Hindlimb muscle (tissue), 1 donor: ENCODE results near the gene MAPK11. TPM values are rescaled to one million over a fixed set of nuclear protein-coding genes. Genes with fewer than 3 reads are reported as not detected.

ENCODE experiments used
- DNase-seq: peaks from one replicate; pipeline ENCODE4 v3.0.0-alpha.2; 2013
- polyA plus RNA-seq: library from polyadenylated mRNA; unstranded; fragments of 120-200 nt; gene quantifications from one replicate; pipeline ENCODE4 v1.2.1, GENCODE V29; 2013; ENCODE audit not compliant: insufficient read length

Gene MAPK11
- polyA plus RNA-seq, 1 donor = 7.4 TPM

GRCh38 chr22:50293441-50294318 is 23.5 kb upstream of the MAPK11 start:
- DNase-seq = no peak

DNA sequence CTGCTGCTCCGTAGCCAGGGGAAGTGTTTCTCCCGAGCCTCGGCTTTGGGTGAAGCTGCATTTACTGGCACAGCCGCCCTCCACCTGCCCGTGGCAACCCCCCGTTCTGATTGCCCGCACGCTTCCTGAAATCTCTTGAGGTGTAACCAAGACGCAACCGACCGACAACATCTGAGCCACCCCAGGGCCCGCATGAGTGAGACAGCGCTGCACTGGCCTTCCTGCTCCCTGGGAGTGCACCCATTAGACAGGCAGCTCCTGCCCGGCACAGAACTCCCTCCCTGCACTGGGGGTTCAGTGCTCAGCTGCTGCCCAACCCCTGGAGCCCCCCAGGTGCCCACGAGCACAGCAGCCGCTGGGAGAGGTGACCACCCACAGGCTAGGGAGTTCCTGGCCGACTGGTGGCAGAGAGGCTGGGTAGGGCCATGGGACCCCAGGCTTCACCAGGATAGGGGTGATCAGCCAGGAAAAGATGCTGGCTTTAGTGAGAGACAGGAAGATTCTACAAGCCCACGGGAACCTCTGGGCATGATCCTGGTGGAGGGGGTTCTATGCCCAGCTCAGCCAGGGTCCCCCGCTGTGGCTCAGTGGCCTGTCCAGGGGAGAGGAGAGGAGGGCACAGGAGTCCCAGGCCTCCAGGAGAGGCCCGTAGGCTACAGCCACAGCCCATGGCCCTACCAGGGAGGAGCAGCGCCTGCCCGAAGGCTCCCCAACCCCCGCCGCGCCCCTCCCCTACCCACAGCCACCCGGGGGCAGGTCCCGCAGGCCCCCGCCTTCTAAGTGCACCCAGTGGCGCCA is 22.7 kb upstream of the MAPK11 start:
- no peak for DNase-seq

DNA sequence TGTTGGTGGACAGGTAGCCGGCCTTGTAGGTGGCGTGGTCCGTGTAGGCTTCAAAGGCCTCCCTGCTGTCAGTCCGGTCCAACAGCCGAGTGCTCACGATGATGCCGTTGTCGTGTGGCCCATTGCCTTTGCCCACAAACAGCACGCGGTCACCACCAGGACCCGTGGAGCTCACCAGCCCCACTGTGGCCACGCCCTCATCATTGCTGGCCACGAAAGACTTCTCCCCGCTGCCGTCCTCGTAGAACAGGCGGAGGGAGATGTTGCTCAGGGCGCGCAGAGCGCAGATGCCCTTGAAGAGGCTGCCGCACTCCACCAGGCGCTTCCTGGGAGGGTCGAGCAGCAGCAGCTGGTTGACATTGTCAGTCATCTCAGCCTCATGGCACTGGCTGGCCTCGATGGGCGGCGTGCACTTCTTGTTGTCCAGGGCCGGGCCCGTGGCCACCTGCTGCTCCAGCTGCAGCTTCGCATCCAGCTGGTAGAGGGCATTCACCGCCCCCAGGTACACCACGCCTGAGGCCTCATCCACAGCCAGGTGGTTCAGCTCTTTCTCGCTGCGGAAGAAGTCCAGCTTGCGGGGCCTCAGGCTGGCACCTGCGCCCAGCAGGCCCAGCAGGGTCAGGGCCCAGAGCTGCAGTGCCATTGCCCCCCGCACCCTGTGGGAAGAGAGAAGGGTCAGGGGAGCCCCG is 19.9 kb upstream of the MAPK11 start:
- no peak for DNase-seq

- no peak for DNase-seq
These were observed 19.2 kb upstream of the MAPK11 start for GRCh38 chr22:50289151-50289941.

DNA sequence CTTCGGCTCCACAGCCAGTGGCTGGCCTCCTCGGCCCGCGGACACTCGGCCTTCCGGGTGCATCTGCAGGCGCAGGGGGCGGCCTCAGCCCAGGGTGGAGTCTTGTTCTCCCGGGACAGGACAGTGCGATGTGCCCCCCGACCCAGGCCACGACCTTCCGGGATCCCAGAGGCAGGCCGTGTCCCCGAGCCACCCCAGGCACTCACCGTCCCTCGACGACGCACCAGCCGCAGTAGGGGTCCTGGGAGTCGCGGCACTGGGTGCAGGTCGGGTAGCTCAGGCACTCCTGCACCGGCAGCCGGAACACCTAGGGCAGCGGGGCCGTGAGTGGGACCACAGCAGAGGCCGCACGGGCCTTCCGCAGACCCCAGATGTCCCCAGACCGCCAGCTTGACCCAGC is 17.6 kb upstream of the MAPK11 start:
- DNase-seq = no peak

DNA sequence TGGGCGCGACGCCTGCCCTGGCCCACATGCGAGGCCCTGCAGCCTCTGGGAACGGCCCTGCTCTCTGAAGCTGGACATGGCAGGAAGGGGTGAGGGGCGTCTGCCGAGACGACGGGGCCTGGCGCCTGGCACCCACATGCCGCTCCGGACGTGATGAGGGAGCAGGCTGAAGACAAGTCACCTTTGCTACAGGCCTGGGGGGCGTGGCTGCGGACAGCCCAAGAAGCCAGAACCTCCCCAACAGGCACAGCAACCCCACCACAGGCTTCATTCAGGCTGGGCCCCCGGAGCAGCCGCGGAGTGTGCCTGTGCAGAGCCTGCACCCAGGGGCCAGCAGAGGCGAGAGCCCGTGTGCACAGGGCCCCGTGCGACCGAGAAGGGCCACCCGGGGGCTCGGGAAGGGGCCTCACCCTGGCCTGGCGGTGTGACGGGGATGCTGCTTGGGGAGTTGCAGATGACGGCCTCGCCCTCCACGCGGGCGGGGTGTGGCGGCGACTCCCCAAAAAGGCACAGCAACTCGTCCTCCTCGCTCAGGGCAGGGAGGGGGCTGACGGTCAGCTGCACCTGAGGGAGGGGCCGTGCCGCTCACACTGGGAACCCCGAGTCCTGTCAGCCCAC is 16.6 kb upstream of the MAPK11 start:
- DNase-seq = no peak

DNA sequence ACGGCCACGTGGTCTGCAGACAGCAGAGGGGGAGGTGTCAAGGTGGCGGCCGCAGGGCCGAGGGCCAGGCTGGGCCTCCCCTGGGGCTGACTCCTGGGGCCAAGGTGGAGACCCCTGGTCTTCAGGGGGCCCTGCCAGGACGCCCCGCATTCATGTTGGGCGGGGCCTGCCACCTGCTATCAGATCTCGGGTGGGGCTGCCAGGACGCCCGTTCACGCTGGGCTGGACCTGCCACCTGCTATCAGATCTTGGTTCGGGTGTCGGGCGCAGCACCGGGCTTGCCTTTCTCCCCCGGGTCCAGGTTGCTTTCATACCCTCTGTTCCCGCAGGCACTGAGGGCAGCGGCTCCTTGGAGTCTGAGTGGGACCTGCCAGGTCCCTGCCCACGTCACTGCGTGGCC is 16.1 kb upstream of the MAPK11 start:
- DNase-seq = no peak

DNA sequence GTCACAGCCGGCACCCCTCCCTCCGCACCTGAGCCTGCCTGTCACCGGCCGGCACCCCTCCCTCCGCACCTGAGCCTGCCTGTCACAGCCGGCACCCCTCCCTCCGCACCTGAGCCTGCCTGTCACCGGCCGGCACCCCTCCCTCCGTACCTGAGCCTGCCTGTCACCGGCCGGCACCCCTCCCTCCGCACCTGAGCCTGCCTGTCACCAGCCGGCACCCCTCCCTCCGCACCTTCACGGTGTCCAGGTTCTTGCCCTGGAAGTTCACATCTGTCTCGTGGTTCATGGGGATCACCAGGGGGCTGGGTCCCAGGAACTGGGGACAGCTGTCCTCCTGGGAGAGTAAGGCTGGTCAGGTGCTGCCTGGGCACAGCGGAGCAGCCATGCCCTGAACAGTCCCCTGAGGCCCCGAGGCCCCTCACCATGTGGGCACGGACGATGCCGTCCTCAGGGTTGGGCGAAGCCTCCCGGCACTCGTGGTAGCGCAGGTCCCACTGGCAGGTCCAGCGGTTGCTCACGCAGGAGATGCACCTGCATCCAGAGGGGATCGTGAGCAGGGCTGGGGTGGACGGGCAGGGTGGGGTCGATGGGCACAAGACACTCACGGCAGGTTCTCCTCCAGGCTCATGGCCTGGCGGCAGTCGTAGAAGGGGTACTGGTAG is 15.5 kb upstream of the MAPK11 start:
- DNase-seq = no peak

DNA sequence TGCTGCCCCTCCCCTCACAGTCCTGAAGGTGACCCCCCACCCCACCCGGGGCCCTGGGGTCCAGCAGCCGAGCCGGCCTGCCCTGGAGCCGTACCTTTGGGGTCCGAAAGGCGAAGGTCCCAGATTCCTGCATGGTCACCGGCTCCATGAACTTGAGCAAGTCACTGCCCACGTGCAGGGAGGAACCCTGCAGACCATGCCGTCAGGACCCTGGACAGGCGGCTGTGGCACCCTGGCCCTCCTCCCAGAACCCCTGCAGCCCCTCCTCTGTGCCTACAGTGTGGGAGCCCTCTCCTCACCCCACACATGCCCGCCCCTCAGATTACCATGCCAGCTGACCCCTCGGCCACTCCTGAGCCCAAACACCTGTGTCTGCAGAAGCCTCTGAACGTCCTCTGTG is 14.3 kb upstream of the MAPK11 start:
- no peak for DNase-seq

DNA sequence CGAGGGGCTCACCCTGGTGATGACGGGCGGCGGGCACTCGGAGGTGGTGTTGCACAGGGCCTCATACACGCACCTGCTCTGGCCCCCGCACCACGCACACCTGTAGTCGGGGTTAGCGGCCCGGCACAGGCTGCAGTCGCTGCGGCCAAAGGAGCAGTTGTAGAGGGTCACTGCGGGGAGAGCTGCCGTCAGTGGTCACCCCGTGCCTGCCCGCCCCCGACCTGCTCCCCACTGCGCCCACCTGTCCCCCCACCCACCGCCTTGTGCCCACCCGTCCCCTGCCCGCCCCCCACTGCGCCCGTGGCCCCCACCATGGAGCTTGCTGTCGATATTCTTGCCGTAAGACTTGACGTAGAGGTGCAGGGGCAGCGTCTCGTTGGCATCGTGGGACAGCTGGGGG is 13.6 kb upstream of the MAPK11 start:
- DNase-seq = no peak

DNA sequence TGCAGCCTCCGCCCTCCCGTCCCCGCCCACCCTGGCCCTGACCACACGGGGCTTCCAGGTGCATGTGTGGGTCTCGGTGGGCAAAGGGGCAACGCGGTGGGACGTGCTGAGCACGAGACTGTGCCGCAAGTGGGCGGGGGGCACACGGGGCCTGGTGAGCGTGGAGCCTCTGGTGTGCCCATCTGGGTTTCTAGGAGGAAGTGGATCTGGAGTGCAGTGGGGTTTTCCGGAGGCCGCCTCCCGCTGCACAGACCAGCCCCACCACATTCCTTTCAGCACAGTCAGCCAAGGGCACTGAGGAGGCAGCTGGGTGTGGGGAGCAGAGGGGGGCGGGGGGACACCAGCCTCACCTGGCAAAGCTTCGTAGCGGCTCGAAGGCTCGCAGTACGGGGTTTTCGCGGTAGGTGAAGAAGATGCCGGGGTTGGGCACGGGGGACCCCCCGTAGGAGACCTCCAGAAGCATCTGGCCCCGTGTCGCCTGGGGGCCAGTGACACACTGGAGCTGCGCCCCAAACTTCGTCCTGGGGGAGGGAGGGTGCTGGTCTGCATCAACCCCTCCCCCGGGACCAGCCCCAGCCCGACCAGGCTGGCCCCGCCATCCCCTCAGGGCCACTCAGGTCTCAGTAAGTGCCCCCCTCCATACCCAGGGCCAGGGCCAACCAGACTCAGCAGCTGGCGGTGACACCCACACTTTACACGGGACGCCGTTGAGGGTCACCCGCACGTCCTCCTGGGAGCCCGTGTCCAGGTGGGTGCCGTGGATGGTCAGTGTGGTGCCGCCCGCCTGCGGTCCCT is 12.4 kb upstream of the MAPK11 start:
- DNase-seq = no peak

GRCh38 chr22:50281957-50282356 is 11.8 kb upstream of the MAPK11 start:
- no peak for DNase-seq

DNA sequence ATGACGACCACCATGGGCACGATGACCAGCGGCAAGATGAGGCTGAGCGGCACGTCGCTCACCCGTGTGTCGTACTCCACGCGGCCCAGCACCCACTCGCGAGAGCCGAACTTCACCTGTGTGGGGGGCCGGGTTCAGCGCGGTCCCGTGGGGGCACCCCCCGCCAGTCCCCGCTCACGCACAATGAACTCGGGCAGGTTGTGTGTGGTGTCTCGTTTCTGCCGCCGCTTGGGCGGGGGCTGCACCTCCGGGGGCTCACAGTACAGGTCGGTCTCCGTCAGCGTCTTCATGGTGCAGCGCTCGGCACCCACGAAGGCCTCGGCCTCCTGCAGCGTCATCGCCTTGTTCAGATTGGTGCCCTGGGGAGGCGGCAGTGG is 11.2 kb upstream of the MAPK11 start:
- DNase-seq = no peak

GRCh38 chr22:50280708-50281383 is 10.7 kb upstream of the MAPK11 start:
- no peak for DNase-seq

GRCh38 chr22:50280022-50280707 is 10.0 kb upstream of the MAPK11 start:
- DNase-seq = no peak

- DNase-seq = no peak
These were observed 8.9 kb upstream of the MAPK11 start for GRCh38 chr22:50278956-50279619.

DNA sequence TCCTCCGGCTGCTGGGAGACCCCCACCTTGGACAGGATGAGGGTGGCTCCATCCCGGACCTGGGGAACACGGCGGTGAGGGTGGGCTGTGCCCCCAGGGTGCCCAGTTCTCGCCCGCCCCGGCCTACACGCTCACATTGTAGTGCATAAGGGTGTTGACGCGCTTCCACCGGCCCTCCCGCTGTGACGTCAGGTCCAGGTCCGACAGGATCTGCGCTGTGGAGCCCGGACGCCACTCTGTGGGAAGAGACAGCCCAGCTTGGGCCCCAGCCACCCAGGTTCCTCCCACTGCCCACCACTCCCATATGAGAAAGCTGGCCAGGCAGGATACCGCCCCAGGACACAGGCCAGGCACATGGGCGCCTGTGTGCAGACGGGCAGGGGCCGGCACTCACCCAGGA is 8.3 kb upstream of the MAPK11 start:
- no peak for DNase-seq

DNA sequence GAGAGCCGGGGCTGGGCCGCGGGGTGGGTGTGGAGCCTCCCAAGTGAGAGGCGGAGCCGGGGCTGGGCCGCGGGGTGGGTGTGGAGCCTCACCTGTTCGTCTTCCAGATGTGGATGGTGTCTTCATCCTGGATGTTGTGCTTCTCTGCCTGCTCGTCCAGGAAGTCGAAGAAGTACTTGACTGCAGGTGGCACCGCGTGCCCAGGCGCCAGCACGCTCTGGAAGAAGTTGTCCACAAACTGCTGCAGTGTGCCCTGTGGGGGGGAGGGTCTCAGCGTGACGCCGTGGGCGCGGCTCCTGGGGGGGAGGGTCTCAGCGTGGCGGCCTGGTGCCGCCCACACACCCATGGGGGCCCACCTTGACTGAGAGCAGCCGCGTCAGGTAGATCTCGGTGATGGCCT is 7.6 kb upstream of the MAPK11 start:
- no peak for DNase-seq

DNA sequence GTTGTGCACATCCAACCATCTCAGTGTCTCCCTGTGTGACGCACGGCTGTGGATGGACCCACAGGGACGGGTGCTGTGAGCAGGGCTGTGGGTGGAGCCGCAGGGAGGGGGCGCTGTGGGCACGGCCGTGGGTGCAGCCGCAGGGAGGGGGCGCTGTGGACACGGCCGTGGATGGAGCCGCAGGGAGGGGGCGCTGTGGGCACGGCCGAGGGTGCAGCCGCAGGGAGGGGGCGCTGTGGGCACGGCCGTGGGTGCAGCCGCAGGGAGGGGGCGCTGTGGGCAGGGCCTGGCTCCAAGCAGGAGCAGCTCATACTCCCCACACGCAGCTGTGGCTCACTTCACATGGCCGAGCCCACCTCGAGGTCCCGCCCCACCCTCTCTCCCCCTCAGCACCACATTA is 6.0 kb upstream of the MAPK11 start:
- no peak for DNase-seq
